Suppressor macrophage treated with lipopolysaccharide for 1 hour (primary cell): ENCODE data around the gene ST3GAL2.
A peak's percentile ranks its signal among the peaks of the same experiment; 100 is the strongest.

ENCODE experiments used
- DNase-seq, 3 donors: peaks; one replicate each; pipeline ENCODE4 v3.0.0-alpha.2; 2020 to 2022

The ST3GAL2 gene

DNA sequence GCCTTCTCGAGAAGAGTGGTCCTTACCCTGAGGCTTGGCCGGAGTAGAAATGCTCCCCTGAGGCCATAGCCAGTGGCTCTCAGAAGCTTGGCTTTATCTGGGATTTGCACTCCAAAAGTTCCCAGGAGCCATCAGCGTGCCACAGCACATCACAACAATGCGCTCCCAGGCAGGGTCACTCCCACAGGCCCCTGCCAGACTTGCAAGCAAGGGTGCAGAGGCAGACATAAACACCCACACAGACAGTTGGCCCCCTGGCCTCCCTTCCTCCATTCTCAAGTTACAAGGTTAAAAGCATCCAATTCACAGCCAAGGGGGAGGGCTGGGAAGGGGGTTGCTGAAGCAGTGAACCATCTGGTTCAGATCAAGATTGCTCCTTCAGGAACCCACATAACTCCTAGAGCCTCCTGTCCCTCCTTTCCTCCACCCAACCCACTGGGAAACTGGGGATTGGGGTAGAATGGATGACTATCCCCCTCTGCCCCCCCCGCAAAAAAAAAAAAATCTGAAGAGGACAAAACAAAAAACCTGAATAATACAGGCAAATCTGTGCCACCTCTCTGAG lies 1.8 kb downstream of the ST3GAL2 start:
- DNase-seq = no peak

GRCh38 chr16:70434484-70435260 lies 4.2 kb downstream of the ST3GAL2 start:
- no peak for DNase-seq

- peak; percentile 62 to 79 (median 71) for DNase-seq
Measured at GRCh38 chr16:70433458-70434103, 5.3 kb downstream of the ST3GAL2 start.

GRCh38 chr16:70432723-70433457 lies 6.0 kb downstream of the ST3GAL2 start:
- DNase-seq = peak; percentile 46 to 60 (median 58)

- peak; percentile 62 to 75 (median 67) for DNase-seq
Measured at GRCh38 chr16:70432356-70432722, 6.6 kb downstream of the ST3GAL2 start.

- DNase-seq = peak; percentile 95 to 99 (median 96)
Measured at GRCh38 chr16:70430667-70431536, 8.0 kb downstream of the ST3GAL2 start.

DNA sequence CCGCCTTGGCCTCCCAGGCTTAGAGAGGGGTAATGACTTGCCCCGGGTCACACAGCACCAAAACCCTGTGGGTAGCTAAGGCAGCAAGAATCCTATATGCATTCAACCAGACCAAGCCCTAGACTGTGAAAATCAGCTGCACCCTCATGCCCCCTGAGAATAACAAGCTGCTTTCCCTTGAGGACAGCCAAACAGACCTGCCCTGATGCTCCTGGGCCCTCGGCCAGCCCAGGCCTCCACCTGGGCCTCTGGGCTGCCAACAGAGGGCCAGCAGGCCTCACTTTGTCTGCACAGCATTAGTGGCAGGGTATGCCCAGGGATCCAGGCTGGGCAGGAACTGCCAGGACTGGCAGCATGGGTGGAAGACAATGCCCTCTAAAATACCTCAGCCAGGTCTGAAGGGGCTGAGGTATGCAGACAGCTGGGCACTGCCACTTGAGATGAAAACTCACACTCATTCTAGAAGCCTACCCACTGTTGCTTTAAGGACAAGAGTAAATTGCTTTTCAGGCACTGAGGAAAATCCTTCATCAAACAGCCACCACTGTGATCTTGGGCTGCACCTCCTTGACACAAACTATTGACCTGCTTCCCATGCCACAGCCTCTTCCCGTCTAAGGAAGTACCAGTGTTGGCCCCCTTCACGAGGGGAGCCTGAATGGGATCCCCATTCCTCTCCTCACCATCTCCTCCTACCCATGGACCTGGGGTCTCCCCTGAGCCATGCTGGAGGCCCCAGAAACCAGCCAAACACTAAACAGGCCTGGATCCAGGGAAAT lies 8.8 kb downstream of the ST3GAL2 start:
- DNase-seq = no peak

DNA sequence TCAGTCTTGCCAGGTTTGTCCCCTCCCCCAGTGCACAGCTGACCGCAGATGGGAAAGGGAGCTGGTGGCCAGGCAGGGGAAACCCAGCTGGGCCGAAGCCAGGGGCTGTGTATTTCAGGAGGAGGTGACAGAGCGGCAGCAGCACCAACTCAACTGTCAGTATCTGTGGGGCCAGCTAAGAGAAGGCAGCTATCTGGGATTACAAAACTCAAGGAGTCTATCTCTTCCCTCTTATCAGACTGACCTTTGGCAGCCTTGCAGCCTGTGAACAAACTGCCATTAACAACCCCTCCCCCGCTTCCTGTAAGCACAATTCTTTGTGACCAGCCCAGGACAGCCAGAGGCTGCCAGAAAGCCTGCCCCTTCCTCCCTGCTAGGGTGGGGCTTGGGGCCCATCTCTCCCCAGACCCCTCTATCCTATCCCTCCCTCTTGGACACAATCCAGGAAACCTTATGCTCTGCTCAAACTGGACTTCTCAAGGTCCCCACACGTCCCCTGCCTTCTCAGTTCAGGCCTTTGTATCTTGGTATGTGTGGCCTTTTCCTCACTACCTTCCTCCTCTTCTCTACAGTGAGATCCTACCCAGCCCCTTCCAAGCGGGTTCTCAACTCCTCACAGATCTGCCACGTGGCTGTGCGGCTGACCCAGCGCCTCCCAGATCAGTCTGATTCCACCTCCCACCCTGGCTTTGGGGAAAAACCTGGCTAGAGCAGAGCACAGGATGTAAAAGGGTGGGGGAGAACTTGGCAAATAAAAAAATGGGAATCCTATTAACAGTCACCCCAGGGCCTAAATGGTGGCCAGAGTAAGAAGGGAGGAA lies 10.5 kb downstream of the ST3GAL2 start:
- DNase-seq = peak; percentile 96 to 98 (median 98)

DNA sequence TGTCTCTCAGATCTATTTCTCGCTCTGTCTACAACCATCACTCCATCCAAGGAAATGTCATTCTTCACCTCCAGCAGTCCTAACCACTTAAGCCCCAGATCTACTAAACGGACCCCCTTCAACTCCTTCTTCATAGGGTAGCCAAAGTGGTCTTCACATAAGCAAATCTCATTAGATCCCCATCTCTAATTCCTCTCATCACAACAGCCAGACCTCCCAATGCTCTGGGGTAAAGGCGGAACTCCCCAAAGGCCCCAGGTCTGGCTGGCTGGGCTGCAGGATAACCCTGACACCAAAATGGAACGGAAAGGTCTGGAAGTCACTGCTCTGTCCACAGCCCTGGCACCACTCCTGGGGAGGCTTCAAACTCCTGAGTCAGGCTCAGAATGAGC lies 11.1 kb downstream of the ST3GAL2 start:
- no peak for DNase-seq

DNA sequence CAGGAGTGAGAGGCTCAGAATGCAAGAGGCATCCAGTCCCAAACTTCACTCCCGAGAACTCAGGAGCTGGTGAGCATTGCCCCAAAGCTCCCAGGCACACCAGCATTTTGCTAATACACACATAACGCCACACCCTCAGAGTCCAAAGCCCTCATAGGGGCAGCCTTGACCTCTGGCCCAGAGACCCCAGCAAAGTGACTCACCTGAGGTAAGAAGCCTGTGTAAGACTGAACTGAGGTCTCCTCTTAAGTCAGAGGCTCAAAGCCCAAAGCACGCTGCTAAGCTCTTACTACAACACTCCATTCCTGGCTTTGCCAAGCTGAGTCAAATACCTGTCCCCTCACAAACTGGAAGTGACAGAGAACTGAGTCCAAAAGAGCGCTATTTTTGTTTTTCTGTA lies 16.4 kb downstream of the ST3GAL2 start:
- no peak for DNase-seq

DNA sequence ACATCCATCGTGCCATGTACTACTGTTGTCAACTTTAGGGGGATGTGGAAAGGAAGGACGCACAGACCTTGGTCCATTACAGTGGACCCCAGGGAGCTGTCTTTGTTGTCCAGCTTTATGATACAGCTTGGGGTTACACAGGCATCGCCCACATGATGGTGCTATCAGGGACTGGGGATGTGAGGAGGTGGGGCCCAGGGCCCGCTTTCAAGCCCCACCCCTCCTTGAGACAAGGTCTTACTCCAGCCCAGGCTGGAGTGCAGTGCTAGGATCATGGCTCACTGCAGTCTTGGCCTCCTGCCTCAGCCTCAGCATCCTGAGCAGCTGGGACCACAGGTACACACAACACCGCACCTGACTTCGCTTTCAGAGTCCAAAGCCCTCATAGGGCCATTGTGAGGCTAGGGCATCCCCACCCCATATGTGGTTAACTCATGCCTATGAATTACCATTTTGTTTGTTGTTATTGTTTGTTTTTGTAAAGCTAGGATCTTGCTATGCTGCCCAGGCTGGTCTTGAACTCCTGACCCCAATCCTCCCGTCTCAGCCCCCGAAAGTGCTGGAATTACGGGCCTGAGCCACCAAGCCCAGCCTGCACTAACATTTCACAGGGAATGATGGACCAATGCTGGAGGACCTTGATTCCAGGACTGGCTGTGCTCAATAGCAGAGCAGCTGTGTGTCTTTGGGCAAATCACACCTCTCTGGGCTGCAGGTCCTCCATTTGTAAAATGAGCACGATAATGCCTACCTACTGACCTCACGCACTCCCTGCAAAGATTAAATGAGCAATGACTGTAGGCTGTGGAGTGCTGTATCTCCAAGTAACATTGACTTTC lies 17.2 kb downstream of the ST3GAL2 start:
- no peak for DNase-seq

DNA sequence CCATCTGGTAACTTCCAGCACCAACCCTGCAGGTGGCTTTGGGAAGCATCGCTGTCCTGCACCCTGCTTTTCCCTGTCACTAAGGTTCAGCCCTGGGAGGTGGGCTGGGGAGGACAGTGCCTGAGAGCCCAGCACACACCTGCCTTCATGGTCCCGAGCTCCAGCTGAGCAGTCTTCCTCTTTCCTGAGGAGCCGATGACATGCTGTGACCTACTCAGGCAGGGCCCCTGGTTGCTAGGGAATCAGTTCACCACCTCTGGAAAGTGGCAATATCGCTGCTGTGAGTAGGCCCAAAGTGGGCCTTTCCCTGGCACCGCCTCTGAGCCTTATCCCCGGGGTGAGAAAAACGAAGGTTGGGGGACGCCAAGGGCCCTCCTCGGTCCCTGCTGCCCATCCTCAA lies 17.9 kb downstream of the ST3GAL2 start:
- DNase-seq = no peak

GRCh38 chr16:70419384-70420327 lies 19.2 kb downstream of the ST3GAL2 start:
- no peak for DNase-seq

- DNase-seq = no peak
Measured at GRCh38 chr16:70418993-70419318, 19.9 kb downstream of the ST3GAL2 start.

DNA sequence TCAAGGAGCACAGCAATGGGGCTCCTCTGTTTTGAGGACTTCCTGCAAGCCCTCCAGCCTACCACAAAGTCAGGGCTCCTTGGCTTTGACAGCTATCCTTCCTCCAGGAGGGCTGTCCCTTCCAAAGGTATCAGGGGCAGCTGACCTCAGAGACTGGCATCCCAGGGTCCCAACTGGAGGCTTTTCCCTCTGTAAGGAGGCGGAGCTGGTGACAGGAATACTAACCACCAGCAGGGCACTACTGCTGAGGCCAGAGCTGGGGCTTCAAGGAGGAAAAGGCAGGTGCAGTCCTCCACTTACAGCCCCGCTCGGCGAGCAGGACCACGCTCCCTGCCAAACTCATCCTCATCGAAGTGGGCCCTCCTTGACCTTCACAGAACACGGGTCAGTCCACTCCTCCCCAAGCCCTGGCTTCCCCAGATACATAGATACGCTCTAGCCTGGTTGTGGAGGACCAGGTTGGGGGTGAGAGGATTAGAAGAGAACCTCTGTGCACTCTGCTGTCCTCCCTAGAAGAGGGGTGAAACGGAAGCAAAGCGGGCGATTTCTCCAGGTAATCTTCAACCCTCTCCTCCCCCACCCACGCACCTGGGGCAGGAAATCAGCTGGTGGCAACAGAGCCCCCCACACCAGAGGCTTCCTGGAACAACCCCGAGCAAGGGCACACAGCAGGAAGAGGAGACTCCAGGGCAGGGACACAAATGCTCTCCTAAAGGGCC lies 20.5 kb downstream of the ST3GAL2 start:
- DNase-seq = no peak

DNA sequence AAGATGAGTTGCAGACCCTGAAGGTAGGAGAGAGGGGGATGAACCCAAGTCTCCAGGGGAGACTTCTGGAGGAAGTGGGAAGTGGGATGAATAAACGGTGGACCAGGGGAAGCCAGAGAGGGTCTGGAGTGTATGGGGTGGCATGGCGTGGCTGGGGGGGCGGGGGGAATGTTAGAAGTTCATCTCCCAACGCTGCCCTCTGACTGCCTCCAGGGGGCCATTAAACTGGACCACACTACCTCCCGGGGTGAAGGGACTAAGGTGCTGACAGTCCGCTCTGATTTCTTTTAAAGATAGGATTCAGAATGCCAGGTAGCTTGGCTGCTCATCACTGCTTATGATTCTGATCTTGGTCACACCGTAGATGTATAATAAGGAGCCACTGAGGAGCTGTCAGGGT lies 21.2 kb downstream of the ST3GAL2 start:
- no peak for DNase-seq

- DNase-seq = no peak
Measured at GRCh38 chr16:70416748-70417616, 21.9 kb downstream of the ST3GAL2 start.
